H9 (cell line): ENCODE results near the gene SHH. TPM values are rescaled to one million over a fixed set of nuclear protein-coding genes. Genes with fewer than 3 reads are reported as not detected.

ENCODE experiments used
- DNase-seq: peaks from one replicate; pipeline ENCODE4 v3.0.0-alpha.2; 2017
- H2AFZ ChIP-seq: one replicate; pipeline ENCODE4 v1.6.1; 2013; ENCODE audit warnings: mild to moderate bottlenecking, low read length, control low read depth, moderate library complexity
- H2AK5ac ChIP-seq: 2 replicates; pipeline ENCODE4 v1.6.1; 2013; ENCODE audit warnings: low read length, control low read depth, mixed read lengths; ENCODE audit not compliant: insufficient read length
- H2BK120ac ChIP-seq: one replicate; pipeline ENCODE4 v1.6.1; 2013; ENCODE audit warnings: low read depth, mild to moderate bottlenecking, low read length, control low read depth, inconsistent platforms; ENCODE audit not compliant: poor library complexity, severe bottlenecking
- H2BK12ac ChIP-seq: 2 replicates; pipeline ENCODE4 v1.6.1; 2013; ENCODE audit warnings: low read length, control low read depth, mixed read lengths, low read depth; ENCODE audit not compliant: insufficient read length
- H2BK15ac ChIP-seq: 2 replicates; pipeline ENCODE4 v1.6.1; 2013; ENCODE audit warnings: low read depth, low read length, control low read depth
- H2BK20ac ChIP-seq: one replicate; pipeline ENCODE4 v1.6.1; 2013; ENCODE audit warnings: low read depth, mild to moderate bottlenecking, low read length, control low read depth, inconsistent platforms; ENCODE audit not compliant: poor library complexity, severe bottlenecking
- H2BK5ac ChIP-seq: 2 replicates; pipeline ENCODE4 v1.6.1; 2013; ENCODE audit warnings: low read length, control low read depth, mixed read lengths; ENCODE audit not compliant: insufficient read length
- H3K14ac ChIP-seq: 2 replicates; pipeline ENCODE4 v1.6.1; 2013; ENCODE audit warnings: low read length, control low read depth; ENCODE audit not compliant: insufficient read depth
- H3K18ac ChIP-seq: 2 replicates; pipeline ENCODE4 v1.6.1; 2013; ENCODE audit warnings: low read depth, mild to moderate bottlenecking, mixed read lengths, low read length, control low read depth; ENCODE audit not compliant: insufficient read length
- H3K23ac ChIP-seq: 2 replicates; pipeline ENCODE4 v1.6.1; 2013; ENCODE audit warnings: low read length, control low read depth, mixed read lengths, low read depth; ENCODE audit not compliant: insufficient read length
- H3K23me2 ChIP-seq: 2 replicates; pipeline ENCODE4 v1.6.1; 2013; ENCODE audit warnings: low read depth, mild to moderate bottlenecking, mixed read lengths, low read length, control low read depth; ENCODE audit not compliant: insufficient read length, poor library complexity, severe bottlenecking
- H3K27ac ChIP-seq: 2 replicates; pipeline ENCODE4 v1.5.1; 2013; ENCODE audit warnings: low read length, control low read depth, mixed read lengths, low read depth; ENCODE audit not compliant: insufficient read length
- H3K27me3 ChIP-seq: 2 replicates; pipeline ENCODE4 v1.6.1; 2013; ENCODE audit warnings: low read length, control low read depth, inconsistent platforms; ENCODE audit not compliant: insufficient read depth
- H3K4ac ChIP-seq: 2 replicates; pipeline ENCODE4 v1.6.1; 2013; ENCODE audit warnings: low read depth, mild to moderate bottlenecking, control low read depth, inconsistent platforms, low read length, moderate library complexity
- H3K4me1 ChIP-seq: 2 replicates; pipeline ENCODE4 v1.6.1; 2013; ENCODE audit warnings: low read length, control low read depth, inconsistent platforms; ENCODE audit not compliant: insufficient read depth
- H3K4me2 ChIP-seq: 2 replicates; pipeline ENCODE4 v1.6.1; 2013; ENCODE audit warnings: low read length, control low read depth, mixed read lengths; ENCODE audit not compliant: insufficient read length, insufficient read depth
- H3K56ac ChIP-seq: 2 replicates; pipeline ENCODE4 v1.6.1; 2013; ENCODE audit warnings: low read depth, mild to moderate bottlenecking, mixed read lengths, low read length, control low read depth; ENCODE audit not compliant: insufficient read length
- H3K79me1 ChIP-seq: 2 replicates; pipeline ENCODE4 v1.6.1; 2013; ENCODE audit warnings: low read depth, mild to moderate bottlenecking, moderate library complexity, low read length, control low read depth, inconsistent platforms; ENCODE audit not compliant: insufficient read depth, poor library complexity, severe bottlenecking
- H3K79me2 ChIP-seq: 2 replicates; pipeline ENCODE4 v1.6.1; 2013; ENCODE audit warnings: low read length, control low read depth, inconsistent platforms; ENCODE audit not compliant: insufficient read depth
- H3K9ac ChIP-seq: 2 replicates; pipeline ENCODE4 v1.6.1; 2013; ENCODE audit warnings: low read length, control low read depth, mixed read lengths; ENCODE audit not compliant: insufficient read length; ENCODE audit errors: extremely low read depth
- H3K9me3 ChIP-seq: one replicate; pipeline ENCODE4 v1.6.1; 2013; ENCODE audit warnings: low read depth, low read length, inconsistent platforms; ENCODE audit not compliant: control insufficient read depth
- H3T11ph ChIP-seq: one replicate; pipeline ENCODE4 v1.6.1; 2013; ENCODE audit warnings: mild to moderate bottlenecking, low read length, control low read depth, inconsistent platforms
- H4K20me1 ChIP-seq: one replicate; pipeline ENCODE4 v1.6.1; 2013; ENCODE audit not compliant: control insufficient read depth, insufficient read length, insufficient read depth
- H4K5ac ChIP-seq: 2 replicates; pipeline ENCODE4 v1.6.1; 2013; ENCODE audit warnings: low read depth, mild to moderate bottlenecking, mixed read lengths, low read length, control low read depth; ENCODE audit not compliant: insufficient read length
- H4K8ac ChIP-seq: replicated peaks from 2 replicates; pipeline ENCODE4 v1.6.1; 2013; ENCODE audit warnings: low read length, control low read depth, mixed read lengths, low read depth; ENCODE audit not compliant: insufficient read length
- H4K91ac ChIP-seq: 2 replicates; pipeline ENCODE4 v1.6.1; 2013; ENCODE audit warnings: low read depth, mild to moderate bottlenecking, moderate library complexity, mixed read lengths, low read length, control low read depth; ENCODE audit not compliant: insufficient read length
- H3K27ac Mint-ChIP-seq, 3 experiments: 2 replicates in 2 of 3; 3 replicates in 1 of 3; pipeline ENCODE4 v1.8.0; 2020 to 2021; ENCODE audit warnings: mixed read lengths in 3 of 3, mild to moderate bottlenecking in 1 of 3, moderate library complexity in 1 of 3
- H3K27me3 Mint-ChIP-seq: 2 replicates; pipeline ENCODE4 v1.8.0; 2021; ENCODE audit warnings: low read depth, mild to moderate bottlenecking, moderate library complexity, mixed read lengths
- H3K36me3 Mint-ChIP-seq, 3 experiments: 2 replicates in 2 of 3; 3 replicates in 1 of 3; pipeline ENCODE4 v1.8.0; 2020 to 2021; ENCODE audit warnings: low read depth in 3 of 3, mixed read lengths in 3 of 3; ENCODE audit not compliant: insufficient read depth in 1 of 3
- H3K4me1 Mint-ChIP-seq, 2 experiments: 2 replicates each; pipeline ENCODE4 v1.8.0; 2020; ENCODE audit warnings: mixed read lengths in 2 of 2
- H3K4me3 Mint-ChIP-seq, 2 experiments: 2 replicates in 1 of 2; 3 replicates in 1 of 2; pipeline ENCODE4 v1.8.0; 2020 to 2021; ENCODE audit warnings: mild to moderate bottlenecking in 2 of 2, mixed read lengths in 2 of 2, moderate library complexity in 1 of 2
- H3K9me3 Mint-ChIP-seq, 2 experiments: 2 replicates in 1 of 2; 3 replicates in 1 of 2; pipeline ENCODE4 v1.8.0; 2020; ENCODE audit warnings: mild to moderate bottlenecking in 2 of 2, mixed read lengths in 2 of 2, moderate library complexity in 1 of 2
- WGBS: extraction: QIAGEN DNeasy Blood & Tissue Kit; methylation state at CpG from one replicate; pipeline ENCODE4 v1.1.7; 2013; ENCODE audit warnings: missing lambda C conversion rate, low lambda C conversion rate, mixed read lengths; ENCODE audit not compliant: insufficient read length; ENCODE audit errors: extremely low coverage; 5-methylcytosine and 5-hydroxymethylcytosine counted together
- total RNA-seq: library from RNA; stranded (reverse); gene quantifications from 2 replicates; pipeline ENCODE4 v1.2.1, GENCODE V29; 2021
- TF ChIP-seq, protein P1 (sequence below): fragments of 200-600 bp; sonication (generic); conservative IDR thresholded peaks from 3 replicates; pipeline ENCODE4 v1.8.0; 2021; ENCODE audit warnings: antibody characterized with exemption, mild to moderate bottlenecking

Gene SHH
- total RNA-seq, 1 experiment from 2014 or later = 0.07 TPM

DNA sequence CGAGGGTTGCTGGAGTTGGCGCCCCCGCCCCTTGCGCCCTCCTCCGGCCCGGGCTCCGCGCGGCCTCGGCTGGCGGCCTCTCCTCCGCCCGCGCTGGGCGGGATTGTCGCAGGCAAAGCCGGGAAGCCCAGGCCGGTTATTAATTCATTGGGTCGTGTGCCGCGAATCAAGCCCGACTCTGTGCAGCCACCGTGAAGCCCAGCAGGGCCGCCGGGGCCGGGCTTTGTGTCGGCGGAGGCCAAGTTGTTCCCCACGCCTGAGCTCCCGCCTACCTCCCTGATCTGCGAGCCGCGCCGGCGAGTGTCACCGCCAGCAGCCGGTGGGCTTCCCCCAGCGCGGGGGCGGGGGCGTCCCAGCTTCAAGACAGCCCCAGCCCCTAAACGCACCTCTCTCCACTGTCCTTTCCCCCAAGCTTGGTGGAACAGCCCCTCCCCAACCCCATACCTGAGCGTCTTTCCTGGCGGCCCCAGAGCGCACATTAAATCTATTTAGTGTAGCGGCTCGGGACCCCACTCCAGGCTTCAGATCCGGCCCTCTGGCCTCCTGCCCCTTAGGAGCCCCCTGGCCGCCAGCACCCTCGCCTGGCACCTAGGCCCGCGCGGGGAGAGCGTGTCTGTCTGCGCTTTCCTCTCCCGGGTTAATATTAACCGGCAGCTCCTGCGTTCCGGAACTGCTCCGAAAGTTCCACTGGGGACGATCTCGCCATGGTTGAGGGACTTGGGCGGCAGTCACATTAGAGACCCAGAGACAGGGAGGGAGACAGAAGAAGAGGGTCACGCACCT is 3.5 kb downstream of the SHH start:
- TF ChIP-seq, protein P1, sequence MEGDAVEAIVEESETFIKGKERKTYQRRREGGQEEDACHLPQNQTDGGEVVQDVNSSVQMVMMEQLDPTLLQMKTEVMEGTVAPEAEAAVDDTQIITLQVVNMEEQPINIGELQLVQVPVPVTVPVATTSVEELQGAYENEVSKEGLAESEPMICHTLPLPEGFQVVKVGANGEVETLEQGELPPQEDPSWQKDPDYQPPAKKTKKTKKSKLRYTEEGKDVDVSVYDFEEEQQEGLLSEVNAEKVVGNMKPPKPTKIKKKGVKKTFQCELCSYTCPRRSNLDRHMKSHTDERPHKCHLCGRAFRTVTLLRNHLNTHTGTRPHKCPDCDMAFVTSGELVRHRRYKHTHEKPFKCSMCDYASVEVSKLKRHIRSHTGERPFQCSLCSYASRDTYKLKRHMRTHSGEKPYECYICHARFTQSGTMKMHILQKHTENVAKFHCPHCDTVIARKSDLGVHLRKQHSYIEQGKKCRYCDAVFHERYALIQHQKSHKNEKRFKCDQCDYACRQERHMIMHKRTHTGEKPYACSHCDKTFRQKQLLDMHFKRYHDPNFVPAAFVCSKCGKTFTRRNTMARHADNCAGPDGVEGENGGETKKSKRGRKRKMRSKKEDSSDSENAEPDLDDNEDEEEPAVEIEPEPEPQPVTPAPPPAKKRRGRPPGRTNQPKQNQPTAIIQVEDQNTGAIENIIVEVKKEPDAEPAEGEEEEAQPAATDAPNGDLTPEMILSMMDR = no peak
- Histone ChIP-seq H3K4me2 (peak overlapping the region; percentile 3), H4K5ac (no peak overlapping the region), H3K23me2 (peaks cover 13% of the 10 kb centered on the region), H2BK12ac (no peak overlapping the region), H4K20me1 (no peaks in the 10 kb centered on the region), H3K14ac (no peak overlapping the region; the same call in 1 of the 2 replicates), H3K9ac (no peak overlapping the region), H3T11ph (no peak overlapping the region), H3K27ac (no peak overlapping the region), H2AFZ (no peak overlapping the region), H3K4me1 (no peaks in the 10 kb centered on the region; the same call in 1 of the 2 replicates), H3K23ac (no peak overlapping the region), H2BK20ac (no peak overlapping the region), H3K27me3 (peaks cover 85% of the 10 kb centered on the region), H3K18ac (no peak overlapping the region), H3K56ac (no peak overlapping the region), H2BK15ac (no peak overlapping the region), H3K79me2 (no peaks in the 10 kb centered on the region), H2BK5ac (no peak overlapping the region), H3K79me1 (no peaks in the 10 kb centered on the region), H3K9me3 (no peaks in the 10 kb centered on the region), H2AK5ac (no peak overlapping the region), H4K91ac (no peak overlapping the region), H3K4ac (no peak overlapping the region), H4K8ac (no peak overlapping the region), H2BK120ac (no peak overlapping the region)
- WGBS = no CpG with 5 or more reads among the region's 64 CpGs
- Mint-ChIP-seq H3K4me3 (peak overlapping the region; percentile 51 to 78), H3K27me3 (peaks cover 95% of the 10 kb centered on the region), H3K4me1 (peaks cover 32 to 63% of the 10 kb centered on the region in 2 experiments), H3K36me3 (no peaks in the 10 kb centered on the region; a peak in 1 of 7 replicates), H3K27ac (no peak overlapping the region), H3K9me3 (peaks cover 0 to 3% of the 10 kb centered on the region in 2 experiments; a peak in 3 of 5 replicates)
- no peak for DNase-seq
